SU-DHL-6 (cell line): ENCODE results near the gene TMEM238L.

Experiments used
- H2AFZ ChIP-seq: fragments of 200-600 bp; sonication (generic); 2 replicates; pipeline ENCODE4 v1.6.1; 2014; ENCODE audit warnings: low read depth, mild to moderate bottlenecking, moderate library complexity, mixed read lengths, antibody characterized with exemption, low read length; ENCODE audit not compliant: severe bottlenecking
- H3F3A ChIP-seq: fragments of 200-600 bp; shearing (Covaris generic); 2 replicates; pipeline ENCODE4 v1.6.0; 2016; ENCODE audit warnings: antibody characterized with exemption, mild to moderate bottlenecking; ENCODE audit not compliant: insufficient read depth
- H3K27ac ChIP-seq: fragments of 200-600 bp; sonication (generic); 2 replicates; pipeline ENCODE4 v1.5.1; 2016; ENCODE audit warnings: low read depth, mild to moderate bottlenecking, low read length, moderate library complexity, mixed read lengths
- H3K27me3 ChIP-seq: fragments of 200-600 bp; sonication (generic), shearing (Covaris generic); 2 replicates; pipeline ENCODE4 v1.6.0; 2014; ENCODE audit warnings: mild to moderate bottlenecking, low read length
- H3K36me3 ChIP-seq: fragments of 200-600 bp; sonication (generic); 2 replicates; pipeline ENCODE4 v1.6.1; 2014; ENCODE audit warnings: mild to moderate bottlenecking, low read length, mixed read lengths
- H3K4me2 ChIP-seq: fragments of 300-600, 200-600 bp; shearing (Covaris generic), sonication (generic); 2 replicates; pipeline ENCODE4 v1.6.0; 2014; ENCODE audit warnings: low read length, low read depth, mild to moderate bottlenecking; ENCODE audit not compliant: poor library complexity, severe bottlenecking
- H3K4me3 ChIP-seq: fragments of 200-600 bp; sonication (generic); 2 replicates; pipeline ENCODE4 v1.5.1; 2014; ENCODE audit warnings: antibody characterized with exemption, low read length, mild to moderate bottlenecking, mixed read lengths; ENCODE audit not compliant: insufficient read depth, poor library complexity, severe bottlenecking
- H3K79me2 ChIP-seq: fragments of 200-600 bp; sonication (generic); 2 replicates; pipeline ENCODE4 v1.6.1; 2014; ENCODE audit warnings: mild to moderate bottlenecking, low read length, moderate library complexity; ENCODE audit not compliant: insufficient read depth
- H3K9ac ChIP-seq: fragments of 200-600 bp; sonication (generic); 2 replicates; pipeline ENCODE4 v1.7.0; 2014; ENCODE audit warnings: mild to moderate bottlenecking, low read length
- H3K9me2 ChIP-seq: fragments of 200-600 bp; sonication (generic); replicated peaks from 2 replicates; pipeline ENCODE4 v1.6.1; 2014; ENCODE audit warnings: low read length; ENCODE audit not compliant: insufficient read depth
- H3K9me3 ChIP-seq: fragments of 200-600 bp; sonication (generic); 2 replicates; pipeline ENCODE4 v1.6.1; 2014; ENCODE audit warnings: low read length, mixed read lengths; ENCODE audit not compliant: insufficient read depth
- H4K20me1 ChIP-seq: fragments of 200-600 bp; sonication (generic); 2 replicates; pipeline ENCODE4 v1.6.1; 2014; ENCODE audit warnings: low read depth, mild to moderate bottlenecking, antibody characterized with exemption, low read length, moderate library complexity, mixed read lengths
- CTCF ChIP-seq: fragments of 200-600 bp; sonication (generic); IDR thresholded peaks from one replicate; pipeline ENCODE4 v1.5.1; 2017; ENCODE audit warnings: antibody characterized with exemption, mild to moderate bottlenecking, low read length, moderate library complexity; ENCODE audit not compliant: insufficient read depth, poor library complexity, severe bottlenecking
- EZH2phosphoT487 ChIP-seq: fragments of 200-600 bp; sonication (generic), shearing (Covaris generic); conservative IDR thresholded peaks from 2 replicates; pipeline ENCODE4 v1.6.1; 2018; ENCODE audit warnings: mild to moderate bottlenecking, antibody characterized with exemption, low read length, moderate library complexity, mixed read lengths

TMEM238L gene

GRCh38 chr17:10803350-10803749 lies 549 bp downstream of the TMEM238L start:
- Histone ChIP-seq H3K27ac (no peak overlapping the region), H3K9ac (no peak overlapping the region), H3K9me3 (no peaks in the 10 kb centered on the region), H3K9me2 (no peaks in the 10 kb centered on the region), H2AFZ (no peak overlapping the region), H3K4me2 (no peak overlapping the region), H3F3A (no peaks in the 10 kb centered on the region), H3K79me2 (no peaks in the 10 kb centered on the region), H3K27me3 (no peaks in the 10 kb centered on the region), H3K4me3 (no peak overlapping the region), H4K20me1 (no peaks in the 10 kb centered on the region), H3K36me3 (no peaks in the 10 kb centered on the region)
- no peak for TF ChIP-seq CTCF
- no peak for TF ChIP-seq EZH2phosphoT487

- H3K9me2 ChIP-seq: no peaks in the 10 kb centered on the region
- no peak overlapping the region for H3K4me3 ChIP-seq
- no peaks in the 10 kb centered on the region for H3F3A ChIP-seq
- H3K4me2 ChIP-seq: no peak overlapping the region
- no peaks in the 10 kb centered on the region for H3K36me3 ChIP-seq
- no peaks in the 10 kb centered on the region for H3K9me3 ChIP-seq
- no peaks in the 10 kb centered on the region for H3K79me2 ChIP-seq
- no peaks in the 10 kb centered on the region for H4K20me1 ChIP-seq
- H3K9ac ChIP-seq: no peak overlapping the region
- H3K27me3 ChIP-seq: no peaks in the 10 kb centered on the region
- no peak overlapping the region for H2AFZ ChIP-seq
- H3K27ac ChIP-seq: no peak overlapping the region
- TF ChIP-seq EZH2phosphoT487: no peak
- no peak for TF ChIP-seq CTCF
These were observed 1.2 kb downstream of the TMEM238L start for GRCh38 chr17:10802496-10803284.

- Histone ChIP-seq H3K36me3 (no peaks in the 10 kb centered on the region), H3K9me2 (no peaks in the 10 kb centered on the region), H3K4me2 (no peak overlapping the region), H3K27me3 (no peaks in the 10 kb centered on the region), H2AFZ (no peak overlapping the region), H3F3A (no peaks in the 10 kb centered on the region), H4K20me1 (no peaks in the 10 kb centered on the region), H3K9ac (no peak overlapping the region), H3K27ac (no peak overlapping the region), H3K79me2 (no peaks in the 10 kb centered on the region), H3K9me3 (no peaks in the 10 kb centered on the region), H3K4me3 (no peak overlapping the region)
- no peak for TF ChIP-seq CTCF
- no peak for TF ChIP-seq EZH2phosphoT487
These were observed 4.5 kb downstream of the TMEM238L start for GRCh38 chr17:10799407-10799806.
